Cardiac septum (tissue), 1 donor: ENCODE measurements around the gene NOXO1. TPM values are rescaled to one million over a fixed set of nuclear protein-coding genes. Genes with fewer than 3 reads are reported as not detected.

Experiments
- DNase-seq: peaks from one replicate; pipeline ENCODE4 v3.0.0-alpha.2; 2020; ENCODE audit warnings: low spot score
- intact Hi-C: fragments of 100-400 bp; cut with DNase I; formaldehyde crosslinking; loops from one replicate; pipeline ENCODE4 v1.14.0; 2022
- long read RNA-seq: library from polyadenylated mRNA; unstranded; transcript quantifications from one replicate; pipeline ENCODE4 v2.0.0, GENCODE V29; 2021
- total RNA-seq: library from RNA; stranded (reverse); fragmentation: NEBNext Ultra II Directional; extraction: Animal tissue kit (Norgen Biotek cat#: 25700); gene quantifications from one replicate; pipeline ENCODE4 v1.2.1, GENCODE V29; 2021
- donor health status: DM: no; HTN: no; CAD: no.

The NOXO1 gene
- total RNA-seq = not detected
- long read RNA-seq = 0 reads

GRCh38 chr16:1981398-1981836 lies at the start of gene NOXO1:
Gene NOXO1, minus strand, starts transcription at chr16:1981469. Its CDS starts 290 bp downstream, at chr16:1981179.
- intact Hi-C loops = no loop called here
- DNase-seq = no peak

- intact Hi-C loops = loop anchor here (10.0 kb wide), 1 partner anchor 485 kb away; no protein-coding TSS in a partner anchor
- no peak for DNase-seq
Observed at GRCh38 chr16:2030036-2030435, 48.8 kb upstream of the NOXO1 start.

GRCh38 chr16:2029350-2029749 lies 48.1 kb upstream of the NOXO1 start:
- intact Hi-C loops = loop anchor here (2.0 to 10.0 kb wide), 2 partner anchors 15 to 475 kb away; no protein-coding TSS in a partner anchor
- DNase-seq = no peak

- intact Hi-C loops = loop anchor here (2.0 to 10.0 kb wide), 2 partner anchors 16 to 476 kb away; no protein-coding TSS in a partner anchor
- no peak for DNase-seq
Observed at GRCh38 chr16:2028620-2029220, 47.5 kb upstream of the NOXO1 start.

- DNase-seq = no peak
- intact Hi-C loops = loop anchor here (2.0 to 10.0 kb wide), 2 partner anchors 17 to 477 kb away; no protein-coding TSS in a partner anchor
Observed at GRCh38 chr16:2028146-2028545, 46.9 kb upstream of the NOXO1 start.

- no peak for DNase-seq
- intact Hi-C loops = loop anchor here (2.0 to 10.0 kb wide), 2 partner anchors 17 to 477 kb away; no protein-coding TSS in a partner anchor
Observed at GRCh38 chr16:2027024-2028010, 46.0 kb upstream of the NOXO1 start.

GRCh38 chr16:2026461-2027023 lies 45.3 kb upstream of the NOXO1 start, which contains the start of gene NHERF2:
Gene NHERF2, plus strand, starts transcription at chr16:2026902. Its CDS starts 104 bp downstream, at chr16:2027006.
- intact Hi-C loops = loop anchor here (10.0 kb wide), 1 partner anchor 478 kb away; no protein-coding TSS in a partner anchor
- no peak for DNase-seq

GRCh38 chr16:2025878-2026460 lies 44.7 kb upstream of the NOXO1 start:
- intact Hi-C loops = loop anchor here (10.0 kb wide), 1 partner anchor 479 kb away; no protein-coding TSS in a partner anchor
- DNase-seq = no peak

GRCh38 chr16:2025251-2025650 lies 44.0 kb upstream of the NOXO1 start:
- no peak for DNase-seq

GRCh38 chr16:2024032-2024420 lies 42.8 kb upstream of the NOXO1 start:
- intact Hi-C loops = loop anchor here (5.0 to 10.0 kb wide), 2 partner anchors 58 to 481 kb away; no protein-coding TSS in a partner anchor
- no peak for DNase-seq

More at GRCh38 chr16:2025251-2025650, 44.0 kb upstream of the NOXO1 start:
- intact Hi-C loops = loop anchor here (10.0 kb wide), 1 partner anchor 480 kb away; no protein-coding TSS in a partner anchor

GRCh38 chr16:2023092-2024031 lies 42.1 kb upstream of the NOXO1 start:
- peak; percentile 98 for DNase-seq
- intact Hi-C loops = loop anchor here (1.0 to 10.0 kb wide), 3 partner anchors 59 to 481 kb away; no protein-coding TSS in a partner anchor

GRCh38 chr16:2022723-2023091 lies 41.4 kb upstream of the NOXO1 start:
- DNase-seq = no peak
- intact Hi-C loops = loop anchor here (1.0 to 10.0 kb wide), 3 partner anchors 60 to 482 kb away; no protein-coding TSS in a partner anchor

GRCh38 chr16:2019921-2020831 lies 38.9 kb upstream of the NOXO1 start:
- intact Hi-C loops = loop anchor here (5.0 to 10.0 kb wide), 2 partner anchors 62 to 485 kb away; no protein-coding TSS in a partner anchor

GRCh38 chr16:2019518-2019920 lies 38.2 kb upstream of the NOXO1 start, which contains the start of gene NPW:
Gene NPW, plus strand, starts transcription at chr16:2019785.
- intact Hi-C loops = no loop called here
- no peak for DNase-seq

More at GRCh38 chr16:2019921-2020831, 38.9 kb upstream of the NOXO1 start:
- no peak for DNase-seq

- intact Hi-C loops = no loop called here
- DNase-seq = no peak
Observed at GRCh38 chr16:2016407-2016922, 35.2 kb upstream of the NOXO1 start.

GRCh38 chr16:2015947-2016208 lies 34.6 kb upstream of the NOXO1 start:
- intact Hi-C loops = no loop called here
- DNase-seq = no peak
